Measurements from ENCODE around the gene SLC2A1. TPM values are rescaled to one million over a fixed set of nuclear protein-coding genes. Genes with fewer than 3 reads are reported as not detected.

SLC2A1 gene
- total and polyA plus RNA-seq, 9 of the 15 experiments (the other 6 are each of a cell fraction or from before 2014, with no cell fraction given): 12.6 to 153 (median 48.0) TPM

GRCh38 chr1:42961312-42962091 lies 2.8 kb upstream of the SLC2A1 start (continued):
- TF ChIP-seq ZNF592 (IDR thresholded peaks at IDR 0.05) (peak; percentile 76; the same call in 1 of the 2 replicates), ZNF444 (CRISPR knock-in tag; IDR thresholded peaks at IDR 0.05) (no peak), ELF4 (CRISPR knock-in tag; IDR thresholded peaks at IDR 0.05) (0 out of 2 replicates have a peak, but pooled peaks have one; percentile 34), NRF1 (conservative IDR thresholded peaks at IDR 0.05 in 1 of 2, IDR thresholded peaks at IDR 0.05 in 1 of 2) (peak; percentile 32 to 37; a peak in 2 of 4 replicates), ZBED1 (IDR thresholded peaks at IDR 0.05) (no peak), SPI1 (IDR thresholded peaks at IDR 0.05; ENCODE audit: borderline replicate concordance, low read depth, low read length) (no peak), CHAMP1 (IDR thresholded peaks at IDR 0.05) (no peak), GTF2F1 (IDR thresholded peaks at IDR 0.05; ENCODE audit: low read depth, low read length) (no peak), ILF3 (IDR thresholded peaks at IDR 0.05; ENCODE audit: borderline replicate concordance) (no peak)
